ENCODE results near the gene LMNB1.
"Not testable (repeated sequence)": the region's sequence is repeated elsewhere in the genome, so short reads cannot be mapped to it uniquely, and the experiment has no call there.

The LMNB1 gene

GRCh38 chr5:126778675-126779403 is 1.9 kb downstream of the LMNB1 start:
- no peak for DNase-seq

GRCh38 chr5:126780165-126780827 is 3.4 kb downstream of the LMNB1 start:
- DNase-seq: peak; percentile 82 to 86

GRCh38 chr5:126788409-126788808 is 11.5 kb downstream of the LMNB1 start:
- DNase-seq: not testable (repeated sequence)

GRCh38 chr5:126793097-126793496 is 16.2 kb downstream of the LMNB1 start:
- DNase-seq: no peak

- not testable (repeated sequence) for DNase-seq
These were observed 16.7 kb downstream of the LMNB1 start for GRCh38 chr5:126793648-126794047.

GRCh38 chr5:126794157-126794828 is 17.4 kb downstream of the LMNB1 start:
- no peak for DNase-seq

- no peak for DNase-seq
These were observed 22.8 kb downstream of the LMNB1 start for GRCh38 chr5:126799780-126800179.

- DNase-seq: no peak
These were observed 24.4 kb downstream of the LMNB1 start for GRCh38 chr5:126801174-126801991.

- DNase-seq: peak; percentile 37 to 59
These were observed 25.0 kb downstream of the LMNB1 start for GRCh38 chr5:126801992-126802294.

- no peak for DNase-seq
These were observed 28.1 kb downstream of the LMNB1 start for GRCh38 chr5:126805063-126805462.

GRCh38 chr5:126808521-126808988 is 31.6 kb downstream of the LMNB1 start:
- peak; percentile 75 to 77 for DNase-seq

- DNase-seq: no peak
These were observed 33.0 kb downstream of the LMNB1 start for GRCh38 chr5:126809916-126810315.

- DNase-seq: no peak
These were observed 33.9 kb downstream of the LMNB1 start for GRCh38 chr5:126810596-126811380.

GRCh38 chr5:126811515-126812198 is 34.7 kb downstream of the LMNB1 start:
- peak; percentile 39 to 54 for DNase-seq

GRCh38 chr5:126812199-126812570 is 35.2 kb downstream of the LMNB1 start:
- no peak for DNase-seq

- not testable (repeated sequence) for DNase-seq
These were observed 36.9 kb downstream of the LMNB1 start for GRCh38 chr5:126813799-126814198.

GRCh38 chr5:126814721-126815404 is 37.9 kb downstream of the LMNB1 start:
- DNase-seq: no peak

GRCh38 chr5:126816649-126817048 is 39.7 kb downstream of the LMNB1 start:
- no peak for DNase-seq

- DNase-seq: no peak
These were observed 41.8 kb downstream of the LMNB1 start for GRCh38 chr5:126818736-126819135.

GRCh38 chr5:126819253-126819652 is 42.3 kb downstream of the LMNB1 start:
- DNase-seq: no peak

- DNase-seq: no peak
These were observed 49.8 kb downstream of the LMNB1 start for GRCh38 chr5:126826619-126827215.
